GM13977 (cell line): Measurements from ENCODE around the gene ZZZ3.
"Not testable (repeated sequence)": the region's sequence is repeated elsewhere in the genome, so short reads cannot be mapped to it uniquely, and the experiment has no call there.

Experiments
- DNase-seq: peaks from one replicate; pipeline ENCODE4 v3.0.0; 2012; ENCODE audit warnings: low spot score
- CTCF ChIP-seq: IDR thresholded peaks from 2 replicates; pipeline ENCODE4 v1.5.1; 2012; ENCODE audit warnings: mild to moderate bottlenecking, control low read depth; ENCODE audit not compliant: insufficient read depth; ENCODE audit errors: extremely low read depth, missing control alignments
- in situ Hi-C: fragments of 300-500 bp; cut with MboI; formaldehyde crosslinking; loops from one replicate; pipeline ENCODE4 v1.12.0; 2022; ENCODE audit warnings: low sequenced_read_pairs, low pct_unique_long_range_greater_than_20kb, mixed read lengths, inconsistent platforms; ENCODE audit not compliant: unreplicated experiment

The ZZZ3 gene

DNA sequence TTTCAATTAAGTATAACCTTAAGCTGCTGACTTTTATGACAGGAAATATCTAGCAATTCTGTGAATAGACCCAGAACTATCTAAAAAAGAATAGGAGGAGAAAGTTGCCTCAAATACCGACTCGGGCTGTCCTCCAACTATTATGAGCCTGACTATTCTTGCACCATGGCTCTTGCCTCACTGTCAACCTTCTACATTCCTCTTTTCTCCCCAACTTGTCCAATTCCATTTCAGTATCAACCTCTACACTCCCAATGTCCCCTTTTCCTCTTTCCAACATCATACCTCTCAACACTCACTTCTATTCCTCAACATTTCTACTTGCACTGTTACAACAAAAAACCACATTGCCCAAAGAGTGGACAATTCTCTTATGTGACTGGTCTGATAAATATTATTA, 2.3 kb downstream of the ZZZ3 start:
- in situ Hi-C loops: no loop called here
- no peak for TF ChIP-seq CTCF
- DNase-seq: no peak

DNA sequence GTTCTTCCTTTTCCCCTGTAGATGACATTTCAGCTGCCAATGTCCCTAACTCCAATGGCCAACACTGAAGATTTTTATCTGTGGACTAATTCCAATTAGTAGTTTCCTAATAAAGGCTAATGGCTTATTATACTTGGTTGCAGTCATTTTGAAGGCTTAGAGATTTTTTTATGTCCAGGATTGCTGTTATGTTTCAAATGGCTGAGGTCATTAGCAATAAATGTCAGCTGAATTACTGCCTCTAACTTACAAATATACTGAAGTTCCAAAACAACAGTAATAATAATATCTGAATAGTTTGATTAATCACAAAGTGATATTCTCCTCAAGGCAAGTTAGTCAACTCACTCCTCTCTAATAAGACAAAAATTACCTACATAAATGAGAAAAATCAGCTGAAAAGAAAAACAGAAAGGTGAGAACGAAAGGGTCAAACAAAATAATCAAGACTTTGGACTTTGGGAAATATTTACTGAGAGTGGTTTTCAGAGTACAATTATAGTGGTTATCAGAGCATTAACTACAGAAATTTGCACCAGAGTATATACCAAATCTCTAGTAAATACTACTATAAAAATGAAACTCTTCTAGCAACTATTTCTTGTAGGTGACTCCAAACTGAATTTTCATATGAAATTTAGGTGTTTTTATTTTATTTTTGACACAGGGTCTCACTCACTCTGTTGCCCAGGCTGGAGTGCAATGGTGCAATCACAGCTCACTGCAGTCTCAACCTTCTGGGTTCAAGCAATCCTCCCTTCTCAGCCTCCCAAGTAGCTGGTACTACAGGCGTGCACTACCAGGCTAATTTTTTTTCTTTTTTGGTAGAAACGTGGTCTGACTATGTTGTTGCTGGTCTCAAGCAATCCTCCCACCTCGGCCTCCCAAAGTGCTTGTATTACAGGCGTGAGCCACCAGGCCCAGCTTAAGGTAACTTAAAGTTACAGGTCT, 3.5 kb downstream of the ZZZ3 start:
- TF ChIP-seq CTCF: no peak
- DNase-seq: no peak
- in situ Hi-C loops: no loop called here

GRCh38 chr1:77674807-77675206, 7.7 kb downstream of the ZZZ3 start:
- in situ Hi-C loops, DNase-seq: not testable (repeated sequence)

DNA sequence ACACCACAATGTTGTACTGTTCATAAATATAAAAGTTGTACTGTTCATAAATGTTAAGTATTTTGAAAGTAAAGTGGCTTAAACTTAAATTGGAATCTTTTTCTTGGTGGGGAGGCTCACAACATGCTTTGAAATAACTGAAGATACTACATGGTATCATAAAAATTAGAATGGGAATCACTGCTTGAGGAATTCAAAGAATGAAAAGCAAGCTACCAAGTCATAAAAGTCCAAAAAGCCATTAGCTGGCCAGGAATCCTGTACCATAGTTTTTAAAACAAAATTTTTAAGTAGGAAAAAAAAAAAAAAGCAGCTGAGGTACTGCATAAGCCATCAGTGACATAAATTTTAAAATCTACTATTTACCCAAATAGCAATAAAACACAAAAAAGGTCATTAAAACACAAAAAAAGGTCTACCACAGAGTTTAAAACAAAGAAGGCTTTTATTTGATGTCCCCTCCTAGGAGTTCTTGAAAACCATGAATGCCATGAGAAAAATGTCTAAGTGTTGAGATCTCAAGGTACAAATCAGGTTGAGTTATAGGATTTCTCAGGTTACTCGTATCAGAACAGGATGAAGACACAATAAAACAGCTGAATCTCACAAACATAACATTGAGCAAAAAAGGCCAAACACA, 8.6 kb downstream of the ZZZ3 start:
- in situ Hi-C loops: no loop called here
- no peak for TF ChIP-seq CTCF
- no peak for DNase-seq

DNA sequence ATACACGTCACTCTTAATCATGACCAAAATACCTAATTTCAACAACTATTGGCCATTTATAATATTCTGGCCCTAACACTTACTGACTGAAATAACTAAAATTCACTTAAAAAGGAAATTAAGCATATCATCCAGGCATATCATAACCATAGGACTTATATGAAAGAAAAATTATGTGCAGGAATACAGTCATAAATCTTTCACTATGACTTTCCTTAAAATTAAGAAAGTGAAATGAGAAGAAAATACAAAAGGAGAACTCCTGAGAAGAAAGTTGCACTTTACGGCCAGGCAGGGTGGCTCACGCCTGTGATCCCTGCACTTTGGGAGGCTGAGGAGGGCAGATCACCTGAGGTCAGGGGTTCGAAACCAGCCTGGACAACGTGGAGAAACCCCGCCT, 9.4 kb downstream of the ZZZ3 start:
- no peak for TF ChIP-seq CTCF
- no peak for DNase-seq
- in situ Hi-C loops: no loop called here

GRCh38 chr1:77672374-77672773, 10.1 kb downstream of the ZZZ3 start:
- DNase-seq: no peak
- in situ Hi-C loops: no loop called here
- TF ChIP-seq CTCF: no peak

GRCh38 chr1:77671836-77672235, 10.6 kb downstream of the ZZZ3 start:
- no peak for DNase-seq
- in situ Hi-C loops: no loop called here
- TF ChIP-seq CTCF: no peak
